Neural progenitor cell (in vitro differentiated cells): ENCODE measurements around the gene FN3KRP. TPM values are rescaled to one million over a fixed set of nuclear protein-coding genes. Genes with fewer than 3 reads are reported as not detected.

Experiments
- DNase-seq: peaks from one replicate; pipeline ENCODE4 v3.0.0-alpha.2; 2016; ENCODE audit warnings: low spot score
- H2AFZ ChIP-seq: fragments of 200-600 bp; sonication (generic); replicated peaks from 2 replicates; pipeline ENCODE4 v1.6.1; 2016; ENCODE audit warnings: antibody characterized with exemption
- H3F3A ChIP-seq: fragments of 200-600 bp; sonication (generic); 2 replicates; pipeline ENCODE4 v1.6.1; 2016; ENCODE audit warnings: antibody characterized with exemption, low read depth
- H3K27ac ChIP-seq: fragments of 200-600 bp; sonication (generic); 2 replicates; pipeline ENCODE4 v1.5.1; 2016; ENCODE audit warnings: mild to moderate bottlenecking
- H3K27me3 ChIP-seq: fragments of 200-600 bp; sonication (generic); 2 replicates; pipeline ENCODE4 v1.6.1; 2016; ENCODE audit warnings: mild to moderate bottlenecking, moderate library complexity
- H3K36me3 ChIP-seq: fragments of 200-600 bp; sonication (generic); 2 replicates; pipeline ENCODE4 v1.5.1; 2016
- H3K4me1 ChIP-seq: fragments of 200-600 bp; sonication (generic); 2 replicates; pipeline ENCODE4 v1.6.1; 2016; ENCODE audit warnings: mixed run types
- H3K4me2 ChIP-seq: fragments of 200-600 bp; sonication (generic); 2 replicates; pipeline ENCODE4 v1.6.1; 2016
- H3K4me3 ChIP-seq: fragments of 200-600 bp; sonication (generic); 2 replicates; pipeline ENCODE4 v1.5.1; 2016
- H3K79me2 ChIP-seq: fragments of 200-600 bp; sonication (generic); 2 replicates; pipeline ENCODE4 v1.6.1; 2016; ENCODE audit warnings: low read depth
- H3K9ac ChIP-seq: fragments of 200-600 bp; sonication (generic); 2 replicates; pipeline ENCODE4 v1.6.1; 2016
- H3K9me3 ChIP-seq: fragments of 200-600 bp; sonication (generic); 2 replicates; pipeline ENCODE4 v1.5.1; 2016; ENCODE audit warnings: low read depth
- H4K20me1 ChIP-seq: fragments of 200-600 bp; sonication (generic); 2 replicates; pipeline ENCODE4 v1.6.1; 2016; ENCODE audit warnings: low read depth
- H3K27ac Mint-ChIP-seq: 3 replicates; pipeline ENCODE4 v1.8.0; 2021; ENCODE audit warnings: mixed read lengths
- H3K27me3 Mint-ChIP-seq: 2 replicates; pipeline ENCODE4 v1.8.0; 2022; ENCODE audit warnings: low read depth, mild to moderate bottlenecking, inconsistent platforms, moderate library complexity, mixed read lengths; ENCODE audit not compliant: insufficient read depth
- H3K36me3 Mint-ChIP-seq: 3 replicates; pipeline ENCODE4 v1.8.0; 2021; ENCODE audit warnings: mixed read lengths
- H3K4me1 Mint-ChIP-seq: 3 replicates; pipeline ENCODE4 v1.8.0; 2021; ENCODE audit warnings: mixed read lengths
- H3K4me3 Mint-ChIP-seq: 3 replicates; pipeline ENCODE4 v1.8.0; 2021; ENCODE audit warnings: mild to moderate bottlenecking, moderate library complexity, mixed read lengths
- H3K9me3 Mint-ChIP-seq: 3 replicates; pipeline ENCODE4 v1.8.0; 2020; ENCODE audit warnings: mixed read lengths
- EZH2 ChIP-seq: fragments of 200-600 bp; sonication (generic); IDR thresholded peaks from 2 replicates; pipeline ENCODE4 v1.6.1; 2017; ENCODE audit warnings: antibody characterized with exemption, mild to moderate bottlenecking, moderate library complexity
- EZH2phosphoT487 ChIP-seq: fragments of 200-600 bp; sonication (generic); IDR thresholded peaks from 2 replicates; pipeline ENCODE4 v1.6.1; 2017; ENCODE audit warnings: antibody characterized with exemption
- total RNA-seq: library from RNA; depleted of rRNA; stranded (reverse); fragments of >200 nt; gene quantifications from 2 replicates; pipeline ENCODE4 v1.2.3, GENCODE V29; 2015; ENCODE audit warnings: low replicate concordance
- TF ChIP-seq, protein P1 (sequence below): fragments of 200-600 bp; sonication (generic); IDR thresholded peaks from 2 replicates; pipeline ENCODE4 v1.5.1; 2017; ENCODE audit warnings: antibody characterized with exemption, mild to moderate bottlenecking

The FN3KRP gene
- total RNA-seq, 1 donor from 2014 or later, result 19.2 TPM

GRCh38 chr17:82692268-82692667, 24.2 kb upstream of the FN3KRP start:
- no peak overlapping the region for H3K4me2 ChIP-seq
- peaks cover 20% of the 10 kb centered on the region for H3K27me3 Mint-ChIP-seq
- no peak overlapping the region for H3K4me3 ChIP-seq
- H3K4me1 ChIP-seq, result peaks cover 10% of the 10 kb centered on the region
- H3K4me1 Mint-ChIP-seq, result peaks cover 18% of the 10 kb centered on the region
- peaks cover 4% of the 10 kb centered on the region for H4K20me1 ChIP-seq
- H3K79me2 ChIP-seq, result no peaks in the 10 kb centered on the region
- peaks cover 3% of the 10 kb centered on the region for H3F3A ChIP-seq
- no peaks in the 10 kb centered on the region for H3K9me3 ChIP-seq
- no peak overlapping the region for H2AFZ ChIP-seq
- H3K36me3 Mint-ChIP-seq, result peaks cover 13% of the 10 kb centered on the region
- H3K36me3 ChIP-seq, result no peaks in the 10 kb centered on the region
- no peak overlapping the region for H3K27ac Mint-ChIP-seq
- H3K27ac ChIP-seq, result no peak overlapping the region
- H3K4me3 Mint-ChIP-seq, result no peak overlapping the region
- H3K9ac ChIP-seq, result no peak overlapping the region
- TF ChIP-seq EZH2phosphoT487 (no peak), EZH2 (no peak)
- TF ChIP-seq, protein P1, sequence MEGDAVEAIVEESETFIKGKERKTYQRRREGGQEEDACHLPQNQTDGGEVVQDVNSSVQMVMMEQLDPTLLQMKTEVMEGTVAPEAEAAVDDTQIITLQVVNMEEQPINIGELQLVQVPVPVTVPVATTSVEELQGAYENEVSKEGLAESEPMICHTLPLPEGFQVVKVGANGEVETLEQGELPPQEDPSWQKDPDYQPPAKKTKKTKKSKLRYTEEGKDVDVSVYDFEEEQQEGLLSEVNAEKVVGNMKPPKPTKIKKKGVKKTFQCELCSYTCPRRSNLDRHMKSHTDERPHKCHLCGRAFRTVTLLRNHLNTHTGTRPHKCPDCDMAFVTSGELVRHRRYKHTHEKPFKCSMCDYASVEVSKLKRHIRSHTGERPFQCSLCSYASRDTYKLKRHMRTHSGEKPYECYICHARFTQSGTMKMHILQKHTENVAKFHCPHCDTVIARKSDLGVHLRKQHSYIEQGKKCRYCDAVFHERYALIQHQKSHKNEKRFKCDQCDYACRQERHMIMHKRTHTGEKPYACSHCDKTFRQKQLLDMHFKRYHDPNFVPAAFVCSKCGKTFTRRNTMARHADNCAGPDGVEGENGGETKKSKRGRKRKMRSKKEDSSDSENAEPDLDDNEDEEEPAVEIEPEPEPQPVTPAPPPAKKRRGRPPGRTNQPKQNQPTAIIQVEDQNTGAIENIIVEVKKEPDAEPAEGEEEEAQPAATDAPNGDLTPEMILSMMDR, result no peak
- peaks cover 20% of the 10 kb centered on the region for H3K27me3 ChIP-seq
- no peak for DNase-seq
- peaks cover 24% of the 10 kb centered on the region for H3K9me3 Mint-ChIP-seq

- H3K4me1 Mint-ChIP-seq, result peaks cover 18% of the 10 kb centered on the region
- H3K4me3 Mint-ChIP-seq, result peak overlapping the region; percentile 46
- peaks cover 13% of the 10 kb centered on the region for H3K36me3 Mint-ChIP-seq
- peaks cover 21% of the 10 kb centered on the region for H3K27me3 Mint-ChIP-seq
- H3K4me1 ChIP-seq, result peaks cover 14% of the 10 kb centered on the region
- H3K79me2 ChIP-seq, result no peaks in the 10 kb centered on the region
- H3K27ac Mint-ChIP-seq, result no peak overlapping the region
- H3K9ac ChIP-seq, result no peak overlapping the region
- peaks cover 31% of the 10 kb centered on the region for H3K27me3 ChIP-seq
- H3K4me3 ChIP-seq, result no peak overlapping the region
- H3K36me3 ChIP-seq, result no peaks in the 10 kb centered on the region
- H3K9me3 Mint-ChIP-seq, result peaks cover 24% of the 10 kb centered on the region
- no peaks in the 10 kb centered on the region for H3K9me3 ChIP-seq
- no peak for DNase-seq
- H3F3A ChIP-seq, result peaks cover 3% of the 10 kb centered on the region
- H3K4me2 ChIP-seq, result no peak overlapping the region
- H2AFZ ChIP-seq, result no peak overlapping the region
- H3K27ac ChIP-seq, result no peak overlapping the region
- peaks cover 4% of the 10 kb centered on the region for H4K20me1 ChIP-seq
- TF ChIP-seq, protein P1, result no peak
- TF ChIP-seq EZH2phosphoT487, result no peak
- TF ChIP-seq EZH2, result no peak
Measured at GRCh38 chr17:82693168-82693867, 23.2 kb upstream of the FN3KRP start.

DNA sequence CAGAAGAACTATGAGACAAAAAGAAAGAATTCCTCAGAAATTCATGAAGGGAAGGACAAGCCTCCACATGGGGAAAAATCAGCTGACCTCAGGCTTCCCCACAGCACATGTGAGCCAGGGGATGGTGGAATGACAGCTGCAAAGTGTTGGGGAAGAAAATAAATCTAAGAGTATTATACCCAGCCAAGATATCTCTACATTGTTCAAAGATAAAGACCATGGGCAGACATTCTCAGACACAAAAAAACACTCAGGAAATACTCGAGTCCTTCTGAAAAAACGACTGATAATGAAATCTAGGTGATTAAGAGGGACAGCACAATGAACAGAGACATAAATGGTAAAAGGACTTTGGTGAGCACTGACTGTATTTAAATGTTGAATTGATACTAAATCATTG, 21.9 kb upstream of the FN3KRP start:
- Histone ChIP-seq H3K9me3 (no peaks in the 10 kb centered on the region), H3K9ac (no peak overlapping the region), H3K4me1 (peaks cover 14% of the 10 kb centered on the region), H3K4me2 (no peak overlapping the region), H3F3A (peaks cover 4% of the 10 kb centered on the region), H3K27ac (no peak overlapping the region), H4K20me1 (peaks cover 8% of the 10 kb centered on the region), H3K36me3 (no peaks in the 10 kb centered on the region), H3K79me2 (no peaks in the 10 kb centered on the region), H2AFZ (no peak overlapping the region), H3K27me3 (peaks cover 40% of the 10 kb centered on the region), H3K4me3 (no peak overlapping the region)
- peaks cover 13% of the 10 kb centered on the region for H3K36me3 Mint-ChIP-seq
- no peak for DNase-seq
- no peak overlapping the region for H3K4me3 Mint-ChIP-seq
- peaks cover 18% of the 10 kb centered on the region for H3K4me1 Mint-ChIP-seq
- H3K9me3 Mint-ChIP-seq, result peaks cover 24% of the 10 kb centered on the region
- TF ChIP-seq EZH2phosphoT487 (no peak), EZH2 (no peak)
- TF ChIP-seq, protein P1, result no peak
- no peak overlapping the region for H3K27ac Mint-ChIP-seq
- peaks cover 23% of the 10 kb centered on the region for H3K27me3 Mint-ChIP-seq
